Progenitor cell of endocrine pancreas (in vitro differentiated cells): ENCODE data around the gene RAB11FIP2. TPM values are rescaled to one million over a fixed set of nuclear protein-coding genes. Genes with fewer than 3 reads are reported as not detected.

Source experiments
- DNase-seq: peaks from one replicate; pipeline ENCODE4 v3.0.0; 2021; ENCODE audit warnings: low spot score; ENCODE audit not compliant: unreplicated experiment
- H3K27ac Mint-ChIP-seq: 2 replicates; pipeline ENCODE4 v1.8.0; 2021; ENCODE audit warnings: mild to moderate bottlenecking, moderate library complexity, mixed read lengths
- H3K27me3 Mint-ChIP-seq: 2 replicates; pipeline ENCODE4 v1.8.0; 2021; ENCODE audit warnings: mixed read lengths
- H3K36me3 Mint-ChIP-seq: 2 replicates; pipeline ENCODE4 v1.8.0; 2022; ENCODE audit warnings: mixed read lengths; ENCODE audit not compliant: insufficient read depth
- H3K4me1 Mint-ChIP-seq: 2 replicates; pipeline ENCODE4 v1.8.0; 2021; ENCODE audit warnings: low read depth, mixed read lengths
- H3K4me3 Mint-ChIP-seq: 2 replicates; pipeline ENCODE4 v1.8.0; 2021; ENCODE audit warnings: low read depth, mild to moderate bottlenecking, moderate library complexity, mixed read lengths
- H3K9me3 Mint-ChIP-seq: 2 replicates; pipeline ENCODE4 v1.8.0; 2021; ENCODE audit warnings: low read depth, mixed read lengths
- CTCF ChIP-seq: fragments of 200-600 bp; sonication (generic); IDR thresholded peaks from one replicate; pipeline ENCODE4 v1.5.0; 2021; ENCODE audit warnings: antibody characterized with exemption, mild to moderate bottlenecking; ENCODE audit not compliant: unreplicated experiment
- total RNA-seq: library from RNA; stranded (reverse); gene quantifications from 2 replicates; pipeline ENCODE4 v1.2.1, GENCODE V29; 2021

Gene RAB11FIP2
- total RNA-seq, 1 donor from 2014 or later, result 17.6 TPM

- Mint-ChIP-seq H3K9me3 (no peaks in the 10 kb centered on the region), H3K27me3 (no peaks in the 10 kb centered on the region), H3K4me1 (peaks cover 1% of the 10 kb centered on the region), H3K4me3 (no peak overlapping the region), H3K27ac (no peak overlapping the region), H3K36me3 (no peaks in the 10 kb centered on the region)
- no peak for DNase-seq
- no peak for TF ChIP-seq CTCF
These were observed 80.8 kb downstream of the RAB11FIP2 start for GRCh38 chr10:117965984-117966383.

- no peak overlapping the region for H3K4me3 Mint-ChIP-seq
- peaks cover 1% of the 10 kb centered on the region for H3K4me1 Mint-ChIP-seq
- TF ChIP-seq CTCF, result no peak
- no peak overlapping the region for H3K27ac Mint-ChIP-seq
- H3K9me3 Mint-ChIP-seq, result no peaks in the 10 kb centered on the region
- no peak for DNase-seq
- H3K36me3 Mint-ChIP-seq, result no peaks in the 10 kb centered on the region
- no peaks in the 10 kb centered on the region for H3K27me3 Mint-ChIP-seq
These were observed 82.2 kb downstream of the RAB11FIP2 start for GRCh38 chr10:117964536-117964935.

DNA sequence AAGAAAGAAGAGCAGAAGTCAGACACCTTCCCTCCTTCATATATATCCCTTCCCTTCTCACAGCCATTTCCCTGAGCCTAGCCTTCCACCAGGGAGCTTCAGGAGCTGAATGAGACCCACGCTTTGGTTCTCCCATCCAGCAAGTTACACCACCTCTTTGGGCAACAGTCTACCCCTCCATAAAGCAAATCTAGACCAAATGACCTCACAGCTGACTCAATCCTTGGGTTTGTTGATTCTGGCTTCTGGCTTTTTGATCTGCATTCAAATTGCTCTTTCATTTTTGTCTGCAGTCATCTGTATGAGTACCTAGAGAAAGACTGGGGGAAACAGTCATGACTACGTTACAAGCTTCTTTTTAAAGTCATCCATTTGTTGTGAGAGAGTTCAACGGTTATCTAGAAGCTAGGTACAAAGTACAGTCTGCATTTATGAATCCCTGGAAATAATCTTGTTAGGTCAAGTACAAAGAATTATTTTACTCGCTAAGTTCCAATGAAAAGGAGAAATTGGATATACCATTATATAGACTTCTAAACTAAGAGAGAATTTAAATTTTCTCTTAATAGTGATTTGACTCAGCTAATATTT is 86.3 kb downstream of the RAB11FIP2 start:
- Mint-ChIP-seq H3K4me3 (no peak overlapping the region), H3K36me3 (no peaks in the 10 kb centered on the region), H3K4me1 (no peaks in the 10 kb centered on the region), H3K27ac (no peak overlapping the region), H3K9me3 (no peaks in the 10 kb centered on the region), H3K27me3 (peaks cover 3% of the 10 kb centered on the region)
- TF ChIP-seq CTCF, result no peak
- DNase-seq, result no peak

DNA sequence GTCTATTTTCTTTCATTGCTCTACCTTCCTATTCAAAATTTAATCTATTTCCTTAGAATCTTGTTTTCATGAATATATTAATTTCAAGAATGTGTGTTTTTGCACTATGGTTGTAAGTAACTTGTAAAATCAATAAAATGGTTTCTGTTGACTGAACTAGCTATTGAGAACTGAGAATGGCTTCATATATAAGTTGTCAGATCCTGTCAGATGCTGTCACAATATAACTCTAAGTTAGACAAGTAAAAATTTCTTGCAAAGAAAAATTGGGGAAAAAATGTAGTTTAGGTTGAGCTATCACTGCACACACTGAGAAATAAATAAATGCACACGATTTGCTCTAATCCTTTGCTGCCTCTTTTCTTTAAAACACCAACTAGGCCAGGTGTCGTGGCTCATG is 89.8 kb downstream of the RAB11FIP2 start:
- no peak for TF ChIP-seq CTCF
- Mint-ChIP-seq H3K36me3 (no peaks in the 10 kb centered on the region), H3K27ac (no peak overlapping the region), H3K4me3 (no peak overlapping the region), H3K27me3 (peaks cover 17% of the 10 kb centered on the region), H3K9me3 (no peaks in the 10 kb centered on the region), H3K4me1 (no peaks in the 10 kb centered on the region)
- no peak for DNase-seq

DNA sequence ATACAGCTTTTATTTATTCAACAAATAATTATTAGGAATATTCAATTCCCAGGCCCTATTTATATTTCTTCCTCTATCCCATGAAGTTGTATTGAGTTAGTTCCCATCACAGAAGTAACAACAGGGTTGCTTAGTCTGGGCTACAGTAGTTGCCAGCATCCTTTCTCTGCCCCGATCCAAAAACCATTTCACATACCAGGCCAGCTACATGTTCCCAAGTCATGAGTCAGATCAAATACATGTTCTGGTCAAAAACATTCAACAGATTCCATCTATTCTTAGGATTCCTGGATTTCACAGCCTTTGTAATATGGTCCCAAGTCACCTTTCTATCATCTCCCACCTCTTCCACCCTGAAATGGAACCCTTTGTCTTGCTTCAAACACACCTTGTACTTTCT is 91.6 kb downstream of the RAB11FIP2 start:
- no peaks in the 10 kb centered on the region for H3K36me3 Mint-ChIP-seq
- no peak overlapping the region for H3K4me3 Mint-ChIP-seq
- DNase-seq, result no peak
- no peak overlapping the region for H3K27ac Mint-ChIP-seq
- H3K27me3 Mint-ChIP-seq, result peaks cover 19% of the 10 kb centered on the region
- no peaks in the 10 kb centered on the region for H3K4me1 Mint-ChIP-seq
- H3K9me3 Mint-ChIP-seq, result no peaks in the 10 kb centered on the region
- no peak for TF ChIP-seq CTCF
